ENCODE measurements around the gene NRROS.
"Not testable (repeated sequence)": the region's sequence is repeated elsewhere in the genome, so short reads cannot be mapped to it uniquely, and the experiment has no call there.

Gene NRROS

GRCh38 chr3:196634829-196635228 lies 4.7 kb upstream of the NRROS start:
- Mint-ChIP-seq H3K4me1 (ENCODE audit: low read depth) (peaks cover 71% of the 10 kb centered on the region), H3K27me3 (no peaks in the 10 kb centered on the region), H3K4me3 (no peak overlapping the region), H3K27ac (no peak overlapping the region), H3K36me3 (ENCODE audit: low read depth) (no peaks in the 10 kb centered on the region), H3K9me3 (no peaks in the 10 kb centered on the region)

- peaks cover 4% of the 10 kb centered on the region for H3K36me3 Mint-ChIP-seq (ENCODE audit: low read depth)
- H3K27ac Mint-ChIP-seq: no peak overlapping the region
These were observed 2.8 kb upstream of the NRROS start for GRCh38 chr3:196636369-196637349.

GRCh38 chr3:196637941-196638340 lies 1.6 kb upstream of the NRROS start:
- not testable (repeated sequence) for H3K9me3 Mint-ChIP-seq, H3K27me3 Mint-ChIP-seq, H3K27ac Mint-ChIP-seq
- H3K4me1 Mint-ChIP-seq (ENCODE audit: low read depth): peaks cover 73% of the 10 kb centered on the region
- H3K4me3 Mint-ChIP-seq: peak overlapping the region; percentile 9
- peaks cover 13% of the 10 kb centered on the region for H3K36me3 Mint-ChIP-seq (ENCODE audit: low read depth)

More at GRCh38 chr3:196636369-196637349, 2.8 kb upstream of the NRROS start:
- Mint-ChIP-seq H3K4me3 (no peak overlapping the region), H3K9me3 (no peaks in the 10 kb centered on the region), H3K4me1 (ENCODE audit: low read depth) (peaks cover 71% of the 10 kb centered on the region), H3K27me3 (no peaks in the 10 kb centered on the region)

- Mint-ChIP-seq H3K9me3 (no peaks in the 10 kb centered on the region), H3K27ac (peak overlapping the region; percentile 96), H3K4me1 (ENCODE audit: low read depth) (peaks cover 73% of the 10 kb centered on the region), H3K36me3 (ENCODE audit: low read depth) (peaks cover 19% of the 10 kb centered on the region), H3K27me3 (no peaks in the 10 kb centered on the region), H3K4me3 (peak overlapping the region; percentile 91)
These were observed 522 bp upstream of the NRROS start for GRCh38 chr3:196638861-196639482.

GRCh38 chr3:196640297-196641018 lies 964 bp downstream of the NRROS start:
- Mint-ChIP-seq H3K4me3 (peak overlapping the region; percentile 91), H3K27me3 (no peaks in the 10 kb centered on the region), H3K27ac (peak overlapping the region; percentile 96), H3K36me3 (ENCODE audit: low read depth) (peaks cover 33% of the 10 kb centered on the region), H3K4me1 (ENCODE audit: low read depth) (peaks cover 82% of the 10 kb centered on the region), H3K9me3 (no peaks in the 10 kb centered on the region)

GRCh38 chr3:196641333-196642054 lies 2.0 kb downstream of the NRROS start:
- Mint-ChIP-seq H3K9me3 (no peaks in the 10 kb centered on the region), H3K36me3 (ENCODE audit: low read depth) (peaks cover 39% of the 10 kb centered on the region), H3K27ac (peak overlapping the region; percentile 96), H3K27me3 (no peaks in the 10 kb centered on the region), H3K4me1 (ENCODE audit: low read depth) (peaks cover 83% of the 10 kb centered on the region), H3K4me3 (peak overlapping the region; percentile 91)

GRCh38 chr3:196642434-196642833 lies 2.9 kb downstream of the NRROS start:
- H3K27ac Mint-ChIP-seq: peak overlapping the region; percentile 96

GRCh38 chr3:196643201-196643749 lies 3.8 kb downstream of the NRROS start:
- Mint-ChIP-seq H3K27ac (peak overlapping the region; percentile 96), H3K4me1 (ENCODE audit: low read depth) (peaks cover 84% of the 10 kb centered on the region), H3K4me3 (peak overlapping the region; percentile 28), H3K9me3 (no peaks in the 10 kb centered on the region), H3K27me3 (no peaks in the 10 kb centered on the region), H3K36me3 (ENCODE audit: low read depth) (peaks cover 46% of the 10 kb centered on the region)

More at GRCh38 chr3:196642434-196642833, 2.9 kb downstream of the NRROS start:
- H3K36me3 Mint-ChIP-seq (ENCODE audit: low read depth): peaks cover 46% of the 10 kb centered on the region
- no peaks in the 10 kb centered on the region for H3K9me3 Mint-ChIP-seq
- H3K4me3 Mint-ChIP-seq: peak overlapping the region; percentile 91
- H3K4me1 Mint-ChIP-seq (ENCODE audit: low read depth): peaks cover 88% of the 10 kb centered on the region
- H3K27me3 Mint-ChIP-seq: no peaks in the 10 kb centered on the region

GRCh38 chr3:196643761-196644160 lies 4.3 kb downstream of the NRROS start:
- Mint-ChIP-seq H3K4me1 (ENCODE audit: low read depth) (peaks cover 85% of the 10 kb centered on the region), H3K27ac (peak overlapping the region; percentile 91), H3K9me3 (no peaks in the 10 kb centered on the region), H3K27me3 (no peaks in the 10 kb centered on the region), H3K4me3 (peak overlapping the region; percentile 28), H3K36me3 (ENCODE audit: low read depth) (peaks cover 48% of the 10 kb centered on the region)

GRCh38 chr3:196645096-196645495 lies 5.6 kb downstream of the NRROS start:
- no peaks in the 10 kb centered on the region for H3K27me3 Mint-ChIP-seq
- peaks cover 79% of the 10 kb centered on the region for H3K4me1 Mint-ChIP-seq (ENCODE audit: low read depth)
- H3K9me3 Mint-ChIP-seq: no peaks in the 10 kb centered on the region
- no peak overlapping the region for H3K4me3 Mint-ChIP-seq
- H3K36me3 Mint-ChIP-seq (ENCODE audit: low read depth): peaks cover 52% of the 10 kb centered on the region
- peak overlapping the region; percentile 29 for H3K27ac Mint-ChIP-seq

GRCh38 chr3:196645897-196646665 lies 6.6 kb downstream of the NRROS start:
- no peak overlapping the region for H3K4me3 Mint-ChIP-seq

GRCh38 chr3:196646666-196647216 lies 7.2 kb downstream of the NRROS start:
- H3K9me3 Mint-ChIP-seq: no peaks in the 10 kb centered on the region
- no peak overlapping the region for H3K27ac Mint-ChIP-seq
- H3K36me3 Mint-ChIP-seq (ENCODE audit: low read depth): peaks cover 48% of the 10 kb centered on the region
- H3K4me3 Mint-ChIP-seq: no peak overlapping the region
- H3K4me1 Mint-ChIP-seq (ENCODE audit: low read depth): peaks cover 71% of the 10 kb centered on the region
- no peaks in the 10 kb centered on the region for H3K27me3 Mint-ChIP-seq

More at GRCh38 chr3:196645897-196646665, 6.6 kb downstream of the NRROS start:
- Mint-ChIP-seq H3K4me1 (ENCODE audit: low read depth) (peaks cover 76% of the 10 kb centered on the region), H3K9me3 (no peaks in the 10 kb centered on the region), H3K27me3 (no peaks in the 10 kb centered on the region), H3K36me3 (ENCODE audit: low read depth) (peaks cover 52% of the 10 kb centered on the region), H3K27ac (no peak overlapping the region)

GRCh38 chr3:196650740-196651311 lies 11.3 kb downstream of the NRROS start:
- Mint-ChIP-seq H3K4me3 (no peak overlapping the region), H3K36me3 (ENCODE audit: low read depth) (peaks cover 40% of the 10 kb centered on the region), H3K27ac (no peak overlapping the region), H3K9me3 (no peaks in the 10 kb centered on the region), H3K4me1 (ENCODE audit: low read depth) (peaks cover 50% of the 10 kb centered on the region), H3K27me3 (no peaks in the 10 kb centered on the region)

Measured in stimulated activated naive CD8-positive, alpha-beta T cell treated with anti-CD3 and anti-CD28 coated beads, Interleukin-15, Interleukin-2, amounts not matched to agents 100 ng/mL and 50 ng/mL, for 24 hours (primary cell).